Suppressor macrophage (primary cell): ENCODE results near the gene IRX6.

Experiments used
- DNase-seq, 4 experiments: peaks; one replicate each; pipeline ENCODE4 v3.0.0-alpha.2; 2020 to 2022
- total RNA-seq, 17 experiments: gene quantifications; one replicate each; lab custom pipeline; 2026; ENCODE audit warnings: mixed read lengths in 6 of 17, inconsistent platforms in 3 of 17; lab: John Stamatoyannopoulos, UW

Gene IRX6
- 0 to 2.0 (median 0) reads per million in 17 experiments for total RNA-seq

DNA sequence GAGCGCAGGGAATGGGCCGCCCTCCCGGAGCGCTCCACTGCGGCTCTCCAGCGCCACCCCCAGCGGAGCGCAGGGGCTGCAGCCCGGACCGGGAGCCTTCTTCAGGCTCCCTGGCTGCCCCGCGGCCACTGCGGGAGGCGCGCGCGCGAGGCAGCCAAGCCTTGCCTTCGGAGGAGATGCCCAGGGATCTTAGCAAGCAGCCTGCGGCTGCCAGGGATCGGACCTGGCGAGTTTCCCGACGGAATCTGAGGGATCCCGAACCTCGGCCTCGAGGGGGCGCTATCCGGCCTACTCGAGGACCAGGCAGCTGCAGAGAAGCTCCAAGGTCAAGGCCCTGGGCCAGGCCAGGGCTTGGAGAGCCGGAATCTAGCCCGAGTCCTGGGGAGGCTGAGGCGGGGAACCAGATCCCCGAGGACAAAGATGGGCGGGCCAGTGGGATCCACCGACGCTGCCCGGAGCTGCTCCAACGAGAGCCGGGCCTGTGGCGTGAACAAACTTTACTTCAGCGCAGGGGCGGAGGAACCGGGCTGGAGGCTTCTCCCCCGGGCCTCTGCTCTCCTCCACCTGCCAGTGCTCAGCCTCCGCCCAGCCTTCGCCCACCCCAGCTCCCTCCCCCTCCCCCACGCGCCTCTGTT, at the start of gene IRX6:
TSS of gene IRX6 (plus strand) at position 567 of the 635 bp plus-strand sequence. CDS start 889 bp downstream, outside the sequence.
- peak in 3 of 4 experiments; percentile 6 to 50 (median 23) for DNase-seq

DNA sequence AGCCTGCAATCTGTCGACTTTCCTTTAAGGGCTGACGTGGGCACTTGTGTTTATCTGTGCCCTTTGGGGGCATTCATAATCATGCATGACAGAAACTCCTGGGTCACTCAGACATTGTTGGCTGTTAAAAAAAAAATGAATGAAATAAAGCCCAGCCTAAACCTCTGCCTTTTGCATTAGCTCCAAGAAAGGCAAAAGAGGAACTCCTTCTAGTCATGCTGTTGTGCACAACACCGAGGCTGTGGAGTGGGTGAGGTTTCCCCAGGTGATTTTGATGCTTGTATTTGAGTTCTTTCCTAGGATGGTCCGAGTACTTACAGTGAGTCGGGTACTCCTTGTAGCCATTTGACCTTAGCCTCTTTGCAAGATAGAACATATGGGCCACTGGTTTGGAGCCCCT, 49.6 kb upstream of the IRX6 start:
- DNase-seq = no peak

DNA sequence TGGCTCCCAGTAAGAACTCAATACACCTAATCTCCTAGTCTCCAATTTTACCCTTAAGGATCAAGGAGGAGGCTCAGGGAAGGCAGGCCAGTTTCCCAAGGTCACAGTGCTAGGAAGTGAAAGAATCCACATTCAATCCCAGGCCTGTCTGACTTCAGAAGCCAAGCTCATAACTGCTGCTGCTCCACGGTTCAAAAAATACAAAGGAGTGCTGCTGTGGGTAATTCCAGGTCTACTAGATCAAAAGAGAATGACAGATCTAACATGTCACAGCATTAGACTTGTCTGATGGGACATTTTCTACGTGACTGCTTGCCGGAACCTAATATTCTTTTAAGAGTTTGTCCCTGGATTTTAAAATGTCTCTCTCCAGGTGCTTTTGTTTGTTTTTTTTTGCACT, 48.8 kb upstream of the IRX6 start:
- DNase-seq = no peak

DNA sequence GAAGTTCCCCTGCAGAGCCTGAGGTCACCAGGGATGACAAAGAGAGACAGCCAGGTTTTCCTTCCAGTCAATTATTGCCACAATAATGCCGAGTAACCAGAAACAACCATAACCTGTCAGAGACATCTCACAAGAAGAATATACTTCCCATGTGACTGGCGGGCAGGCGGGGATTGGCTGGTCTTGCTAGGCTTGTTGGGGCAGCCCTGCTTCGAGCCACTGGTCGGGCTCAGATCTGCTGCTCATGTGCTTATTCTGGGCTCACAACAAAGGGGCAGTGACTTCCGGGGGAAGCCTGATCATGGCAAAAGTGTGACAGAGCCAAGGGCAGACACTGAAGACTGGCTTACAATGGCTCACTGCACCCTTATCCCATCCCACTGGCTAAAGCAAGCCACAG, 48.1 kb upstream of the IRX6 start:
- no peak for DNase-seq

DNA sequence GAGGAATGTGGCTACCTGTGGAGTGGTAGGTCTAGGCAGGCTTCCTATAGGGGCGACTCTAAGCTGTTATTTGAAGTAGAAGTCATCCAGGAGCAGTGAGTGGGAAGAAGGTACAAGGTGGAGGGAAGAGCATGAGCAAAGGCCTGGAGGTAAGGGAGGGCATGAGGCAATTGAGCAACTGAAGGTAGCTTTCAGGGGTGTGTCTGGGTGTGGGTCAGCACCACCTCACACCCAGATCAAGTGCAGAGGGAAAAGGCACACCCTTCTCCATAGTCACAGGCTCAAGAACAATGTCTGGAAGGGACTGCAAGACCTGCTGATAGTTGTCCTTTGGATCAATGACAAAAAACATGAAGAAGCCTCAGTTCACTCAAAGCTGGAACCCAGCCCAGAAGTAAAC, 46.5 kb upstream of the IRX6 start:
- DNase-seq = no peak

DNA sequence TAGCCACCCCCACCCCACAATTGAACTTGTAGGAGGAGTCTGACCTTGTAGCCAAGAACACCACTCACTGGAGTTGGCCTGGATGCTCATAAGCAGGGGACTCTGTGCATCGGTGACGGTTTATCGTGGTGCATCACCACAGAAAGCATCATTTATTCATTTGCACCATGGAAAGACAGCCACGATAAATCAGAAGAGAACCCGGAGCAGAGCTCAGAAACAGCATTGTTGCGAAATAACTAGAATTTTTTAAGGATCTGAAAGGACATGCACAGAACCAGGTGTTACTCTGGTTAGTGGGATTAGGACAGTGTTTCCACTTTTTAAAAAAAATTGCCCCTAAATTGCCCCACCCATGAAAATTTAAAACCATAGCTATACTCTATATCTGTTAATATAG, 44.4 kb upstream of the IRX6 start:
- no peak for DNase-seq

DNA sequence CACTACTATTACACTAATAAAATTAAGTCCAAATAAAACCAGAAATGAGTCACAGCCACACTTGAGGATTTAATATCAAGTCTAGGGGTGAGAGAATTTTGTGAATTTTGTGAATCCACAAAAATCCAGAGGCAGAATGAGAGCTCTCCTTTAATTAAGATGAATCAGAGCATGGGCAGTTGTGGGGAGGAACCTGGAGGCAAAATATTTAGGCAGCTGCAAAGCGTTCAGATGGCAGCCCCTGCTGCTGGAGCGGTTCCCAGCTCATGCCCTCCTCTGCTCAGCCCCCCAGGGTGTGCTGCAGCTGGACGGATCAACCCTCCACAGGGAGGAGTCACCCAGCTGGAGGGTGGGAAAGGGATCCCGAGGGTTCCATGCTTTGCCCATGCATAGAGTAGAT, 43.4 kb upstream of the IRX6 start:
- no peak for DNase-seq

DNA sequence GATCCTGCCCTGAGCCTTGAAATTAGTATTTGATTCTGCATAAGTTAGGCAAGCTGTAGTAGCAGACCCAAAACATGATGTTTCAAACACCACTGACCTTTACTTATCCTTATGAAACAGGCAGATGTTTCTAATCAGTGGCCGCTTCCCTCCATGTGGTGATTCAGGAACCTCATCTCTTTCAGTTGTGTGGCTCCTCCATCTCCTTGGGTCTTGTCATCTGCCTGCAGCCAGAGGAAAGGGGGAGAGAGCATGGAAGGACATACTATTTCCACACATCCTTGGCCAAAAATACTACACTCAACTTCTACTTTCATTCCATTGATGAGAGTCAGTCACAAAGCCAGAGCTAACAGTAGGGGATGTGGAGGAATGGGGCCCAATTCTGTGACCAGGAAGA, 41.6 kb upstream of the IRX6 start:
- no peak for DNase-seq

DNA sequence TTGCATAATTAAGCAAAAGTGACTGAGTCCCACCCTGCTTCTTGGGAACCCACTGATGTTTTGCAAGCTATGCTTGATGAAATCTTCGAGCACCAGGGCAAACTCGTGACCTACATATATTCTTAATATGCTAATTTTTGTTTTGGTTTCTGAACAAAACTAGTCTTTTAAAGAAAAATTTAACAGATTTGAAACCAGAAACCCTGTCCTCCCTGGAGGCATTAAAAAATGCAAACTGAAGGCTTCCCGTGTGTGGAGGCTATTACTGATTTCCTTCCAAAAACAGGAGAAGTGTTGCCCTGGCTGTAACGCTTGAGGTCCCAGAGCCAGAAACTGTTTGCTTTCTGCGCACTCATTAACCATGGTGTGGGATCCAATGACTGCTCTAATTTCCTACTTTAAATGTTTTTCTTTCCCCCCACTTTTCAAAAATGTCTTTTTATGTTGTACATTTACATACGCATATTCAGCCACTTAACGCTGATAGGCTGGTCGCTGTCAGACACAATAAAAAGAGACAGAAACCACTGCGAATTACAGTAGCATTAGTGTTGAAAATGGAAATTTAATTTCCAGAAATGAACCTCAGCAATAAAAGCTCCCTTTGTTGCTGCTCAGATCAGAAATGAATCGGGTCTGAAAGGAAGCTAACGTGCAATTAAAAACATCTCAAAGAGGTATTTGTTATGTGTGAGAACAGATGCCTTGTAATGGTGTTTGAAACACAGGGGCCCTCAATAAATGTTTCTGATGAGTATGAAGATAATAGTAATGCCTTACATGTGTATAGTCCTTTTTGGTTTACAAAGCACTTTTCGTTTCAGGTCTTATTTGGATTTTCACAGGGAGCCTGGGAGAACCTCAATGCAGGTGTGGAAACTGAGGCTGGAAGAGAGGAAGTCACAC, 39.9 kb upstream of the IRX6 start:
- DNase-seq = no peak

DNA sequence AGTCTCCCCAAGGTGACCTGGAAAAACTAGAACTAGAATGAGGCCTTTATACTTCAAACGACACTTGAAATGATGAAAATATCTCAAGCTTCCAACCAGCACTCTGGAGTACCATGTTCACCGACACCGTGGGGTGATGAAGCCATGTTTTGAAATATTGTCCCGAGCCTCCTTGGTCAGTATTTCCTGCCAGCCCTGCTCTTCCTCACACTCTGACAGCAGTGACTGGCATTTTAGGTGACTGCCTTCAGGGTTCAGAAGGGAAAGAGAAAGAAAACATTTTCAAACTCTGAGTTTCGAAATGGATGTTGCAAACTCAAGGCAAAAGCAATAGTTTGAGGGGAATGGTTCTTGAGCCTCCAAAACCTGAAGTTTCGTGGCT, 39.3 kb upstream of the IRX6 start:
- no peak for DNase-seq

DNA sequence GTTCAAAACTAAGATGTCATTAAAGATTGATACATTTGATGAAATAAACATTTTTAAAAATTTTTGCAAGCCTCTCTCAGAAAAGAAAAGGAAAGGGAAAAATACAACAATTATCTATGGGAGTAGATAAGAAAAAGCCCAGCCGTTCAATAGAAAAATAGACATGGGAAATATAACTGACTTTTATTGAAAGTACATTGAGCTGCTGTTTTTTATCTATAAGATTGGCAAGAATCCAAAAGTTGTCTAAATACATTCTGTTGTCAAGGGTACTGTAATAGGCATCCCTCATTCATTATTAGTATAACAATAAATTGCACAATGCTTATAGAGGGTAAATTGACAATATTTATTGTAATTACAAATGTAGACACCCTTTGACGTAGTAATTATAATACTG, 38.4 kb upstream of the IRX6 start:
- DNase-seq = no peak

DNA sequence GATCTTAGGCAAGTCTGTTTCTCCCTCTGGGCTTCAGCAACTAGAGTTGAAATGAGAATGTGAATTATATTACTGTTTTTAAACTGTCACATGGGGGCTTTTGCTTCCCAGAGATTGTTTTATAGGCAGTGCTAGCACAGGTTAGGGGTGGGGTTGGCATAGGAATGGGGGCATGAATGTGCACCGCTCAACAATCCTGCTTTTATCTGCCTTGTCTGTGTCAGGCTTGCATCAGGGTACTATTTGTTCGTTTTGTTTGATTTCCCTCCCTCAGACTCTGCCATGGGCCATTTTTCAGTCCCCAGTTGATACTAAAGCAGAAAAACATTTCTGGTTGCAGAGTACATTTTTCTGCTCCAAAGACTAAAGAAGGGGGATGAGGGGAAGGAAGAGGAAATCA, 34.6 kb upstream of the IRX6 start:
- no peak for DNase-seq

DNA sequence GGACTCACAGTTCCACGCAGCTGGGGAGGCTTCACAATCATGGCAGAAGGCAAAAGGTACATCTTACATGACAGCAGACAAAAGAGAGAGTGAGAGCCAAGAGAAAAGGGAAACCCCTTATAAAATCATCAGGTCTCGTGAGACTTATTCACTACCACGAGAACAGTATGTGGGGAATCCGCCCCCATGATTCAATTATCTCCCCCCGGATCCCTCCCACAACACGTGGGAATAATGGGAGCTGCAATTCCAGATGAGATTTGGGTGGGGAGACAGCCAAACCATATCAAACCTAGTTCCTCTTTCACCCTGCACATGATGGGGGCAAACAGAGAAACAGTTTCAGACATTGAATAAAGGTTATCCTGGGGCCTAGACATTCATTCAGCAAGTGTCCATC, 32.2 kb upstream of the IRX6 start:
- no peak for DNase-seq

DNA sequence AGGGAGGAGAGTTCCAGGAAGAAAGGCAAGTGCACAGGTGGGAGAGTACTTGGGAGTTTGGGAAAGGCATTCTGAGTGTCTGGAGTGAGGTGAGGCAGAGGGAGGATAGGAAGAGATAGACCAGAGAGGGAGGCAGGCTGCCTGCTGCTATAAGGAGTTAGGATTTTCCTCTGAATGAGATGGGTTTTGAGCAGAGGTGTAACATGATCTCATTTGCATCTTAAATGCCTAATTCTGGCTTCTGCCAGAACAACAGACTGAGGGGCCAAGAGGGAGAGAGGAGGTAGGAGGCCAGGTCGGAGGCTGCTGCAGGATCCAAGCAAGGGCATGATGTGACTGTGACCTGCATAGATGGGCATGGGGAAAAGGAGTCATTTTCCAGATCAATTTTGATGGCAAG, 31.5 kb upstream of the IRX6 start:
- DNase-seq = no peak

DNA sequence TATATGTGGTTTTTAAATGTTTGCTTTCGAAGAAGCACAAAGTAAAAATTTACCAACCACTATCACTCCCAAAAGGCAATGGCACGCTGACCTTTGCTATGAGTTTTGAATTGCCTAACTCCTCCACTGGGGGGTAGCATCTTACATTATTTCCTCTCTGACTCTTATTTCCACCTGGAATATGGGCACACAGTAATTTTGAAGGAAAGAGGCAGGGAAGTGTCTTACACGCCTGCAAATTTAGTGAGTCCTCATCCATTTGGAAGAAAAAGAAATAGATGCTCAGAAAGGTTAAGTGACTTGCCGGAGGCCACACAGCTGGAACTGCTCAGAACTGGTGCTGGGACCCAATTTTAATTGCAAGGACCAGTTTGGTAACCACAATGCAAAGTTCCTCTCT, 29.9 kb upstream of the IRX6 start:
- no peak for DNase-seq

DNA sequence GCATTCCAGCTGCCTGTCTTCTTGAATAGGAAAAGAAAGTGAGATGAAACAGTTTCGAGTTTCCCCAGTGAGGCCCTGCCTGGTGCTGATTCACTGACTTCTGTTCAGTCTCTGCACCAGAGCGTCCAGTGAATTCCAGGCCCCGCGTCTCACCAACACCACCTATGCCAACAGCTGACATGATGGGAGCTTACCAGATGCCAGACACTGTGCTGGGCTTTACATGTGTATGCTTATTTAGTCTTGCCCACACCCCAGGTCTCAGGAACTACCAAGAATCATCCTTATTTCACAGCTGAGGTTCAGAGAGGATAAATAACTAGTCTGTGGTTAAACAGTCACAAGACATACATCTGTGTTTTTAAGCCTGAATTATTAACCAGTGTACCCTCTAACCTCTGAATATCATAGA, 29.1 kb upstream of the IRX6 start:
- no peak for DNase-seq

DNA sequence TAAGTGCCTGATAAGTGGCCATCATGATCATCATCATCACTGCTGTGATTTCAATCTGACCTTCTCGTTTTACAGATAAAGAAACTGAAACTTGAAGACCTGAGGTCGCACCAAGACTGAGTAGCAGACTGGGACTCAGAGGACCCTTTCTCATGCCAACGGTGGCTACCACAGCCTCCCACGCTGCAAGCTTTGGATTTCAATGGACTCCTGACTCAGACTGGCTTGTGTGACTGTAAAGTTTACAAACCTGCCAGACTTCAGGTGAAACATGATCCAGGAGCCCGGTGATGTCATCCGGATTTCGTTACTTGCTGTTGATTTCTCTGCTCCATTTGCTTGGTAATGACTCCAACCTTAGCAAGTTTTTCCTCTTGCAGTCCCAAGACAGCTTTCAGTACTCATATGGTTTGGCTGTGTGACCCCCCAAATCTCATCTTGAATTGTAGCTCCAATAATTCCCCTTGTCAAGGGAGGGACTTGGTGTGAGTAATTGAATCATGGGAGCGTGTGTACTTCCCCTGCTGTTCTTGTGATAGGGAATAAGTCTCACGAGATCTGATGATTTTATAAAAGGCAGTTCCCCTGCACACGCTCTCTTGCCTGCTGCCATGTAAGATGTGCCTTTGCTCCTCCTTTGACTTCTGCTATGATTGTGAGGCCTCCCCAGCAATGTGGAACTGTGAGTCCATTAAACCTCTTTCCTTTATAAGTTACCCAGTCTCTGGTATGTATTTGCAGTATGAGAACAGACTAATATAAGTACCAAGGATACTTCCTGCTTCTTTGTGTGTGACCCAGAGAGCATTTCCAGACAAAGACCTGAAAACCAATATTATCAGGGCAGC, 26.7 kb upstream of the IRX6 start:
- no peak for DNase-seq

DNA sequence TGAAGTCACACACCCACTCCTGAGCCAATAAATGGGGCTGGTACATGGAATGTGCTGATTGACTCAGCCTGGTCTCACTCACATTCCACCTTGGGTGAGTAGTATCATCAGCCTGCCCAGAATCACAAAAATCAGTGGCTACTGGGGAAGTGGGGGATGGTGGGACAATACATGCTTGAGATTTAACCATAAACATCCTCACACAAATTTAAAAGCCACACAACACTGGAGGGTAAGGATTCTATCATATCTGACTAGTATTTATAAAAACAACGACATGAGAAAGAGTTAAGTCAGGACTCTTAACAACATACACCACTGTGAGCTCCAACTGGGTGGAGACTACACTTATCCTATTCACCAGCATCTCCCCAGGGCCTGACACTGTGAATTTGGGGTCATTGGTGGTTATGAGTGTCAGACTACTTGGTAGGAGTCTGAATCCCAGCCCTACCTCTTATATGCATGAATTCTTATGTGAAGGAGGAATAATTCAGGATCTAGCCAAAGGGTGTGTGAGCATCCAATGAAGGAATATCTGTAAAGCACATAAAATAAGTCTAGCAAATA, 26.0 kb upstream of the IRX6 start:
- no peak for DNase-seq

DNA sequence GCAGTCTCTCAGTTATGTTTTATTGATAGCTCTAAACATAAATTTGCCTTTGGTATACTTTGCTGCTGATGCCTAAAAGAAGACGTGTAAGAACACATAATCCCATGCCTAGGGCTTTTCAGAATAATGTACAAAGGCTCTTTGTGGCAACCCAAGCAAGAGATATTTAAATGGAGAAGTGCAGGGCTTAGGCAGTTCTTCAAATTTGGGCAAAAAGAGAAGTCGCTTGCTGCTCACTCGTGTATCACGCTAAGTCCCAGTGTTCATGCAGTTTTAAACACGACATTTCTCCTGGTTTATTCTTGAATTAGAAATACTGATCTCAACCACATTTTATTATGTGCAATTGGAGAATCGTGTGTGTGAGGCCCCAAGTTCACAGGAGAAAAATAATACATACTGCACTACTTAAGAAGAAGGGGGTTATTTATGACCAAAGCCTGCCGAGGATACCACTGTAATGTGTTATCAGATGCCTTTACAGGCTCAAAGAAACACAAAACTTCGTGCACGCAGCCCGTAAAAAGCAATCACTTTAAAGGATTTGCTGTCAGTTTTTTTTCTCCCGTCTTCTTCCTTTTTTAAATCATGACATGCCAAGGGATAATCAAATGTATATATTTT, 22.5 kb upstream of the IRX6 start:
- peak; percentile 23 to 53 (median 32) for DNase-seq

DNA sequence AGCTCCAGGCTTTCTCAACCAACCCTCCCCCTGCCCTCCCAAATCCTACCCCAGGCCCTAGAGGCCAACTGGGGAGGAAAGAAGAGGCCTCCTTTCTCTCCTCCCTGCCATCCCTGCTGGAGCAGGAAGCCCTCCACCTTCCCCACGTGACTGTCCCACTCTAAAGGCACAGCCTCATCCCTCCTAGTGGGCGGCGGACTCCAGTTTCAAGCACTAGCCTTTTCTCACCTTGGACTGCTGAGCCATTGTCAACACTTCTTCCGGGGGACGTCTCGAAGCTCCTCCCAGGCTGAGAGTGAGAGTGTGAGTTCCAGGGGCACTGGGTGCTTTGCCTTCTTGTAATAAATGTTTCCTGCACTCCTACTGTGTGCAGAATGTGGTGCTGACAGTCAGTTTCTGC, 21.4 kb upstream of the IRX6 start:
- DNase-seq = no peak

DNA sequence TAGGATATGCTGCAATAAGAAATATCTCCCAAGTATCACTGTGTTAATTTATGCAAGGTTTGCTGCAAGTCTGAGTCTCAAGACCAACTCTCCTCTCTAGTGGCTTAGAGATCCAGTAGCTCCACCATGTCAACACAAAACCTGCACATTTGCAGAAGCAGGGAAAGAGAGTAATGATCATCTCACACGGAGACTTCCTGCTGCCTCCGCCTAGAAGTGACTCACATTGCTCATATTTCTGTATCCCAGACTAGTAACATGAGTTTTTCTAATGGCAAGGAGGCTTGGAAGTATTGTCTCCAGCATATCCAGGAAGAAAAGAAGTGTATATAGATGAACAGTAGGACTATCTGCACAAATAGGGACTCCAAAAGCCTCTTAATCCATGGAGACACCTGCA, 15.0 kb upstream of the IRX6 start:
- DNase-seq = no peak

DNA sequence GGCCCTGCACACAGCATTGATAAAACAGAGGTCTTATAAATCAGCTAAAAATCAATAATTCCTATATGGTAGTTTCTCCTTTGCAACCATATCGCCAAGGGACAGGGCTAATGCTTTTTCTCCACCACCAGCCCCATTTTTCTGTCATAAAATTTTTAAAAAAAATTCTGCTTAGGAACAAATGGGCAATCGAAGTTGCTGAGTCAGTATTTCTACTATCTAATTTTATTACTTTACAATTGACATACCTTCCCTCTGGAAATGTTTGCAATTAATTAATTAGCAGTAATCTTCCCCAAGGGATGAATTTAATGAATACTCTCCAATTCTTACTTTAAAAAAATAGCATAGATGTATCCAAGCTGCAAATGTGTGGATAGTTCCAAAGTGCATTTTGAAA, 1.7 kb upstream of the IRX6 start:
- no peak for DNase-seq
